ENCODE measurements around the gene SLAMF9.

- no peak for TF ChIP-seq CTCF (IDR thresholded peaks at IDR 0.05; ENCODE audit: low read depth, low read length)
- TF ChIP-seq EZH2phosphoT487 (IDR thresholded peaks at IDR 0.05; ENCODE audit: low read depth) = no peak
Observed at GRCh38 chr1:159979257-159979656, 25.2 kb upstream of the SLAMF9 start.

Data from OCI-LY3 (cell line).